ENCODE data around the gene MAMLD1. TPM values are rescaled to one million over a fixed set of nuclear protein-coding genes. Genes with fewer than 3 reads are reported as not detected.

MAMLD1 gene
- total and polyA plus RNA-seq, 9 of the 15 experiments (the other 6 are each of a cell fraction or from before 2014, with no cell fraction given) = 0.12 to 0.18 TPM; not detected in 7

GRCh38 chrX:150544835-150545770, 182.0 kb downstream of the MAMLD1 start:
- no peak for DNase-seq (ENCODE audit: extremely low read depth in 1 of 4, low spot score in 3 of 4)
- peaks cover 3% of the 10 kb centered on the region for H3K9me1 ChIP-seq (ENCODE audit: control insufficient read depth, insufficient read depth, low read length)
- H3K9ac ChIP-seq (ENCODE audit: insufficient read depth in 1 of 2, low read depth in 2 of 2, low read length in 2 of 2) = no peak overlapping the region
- ChIA-PET POLR2A (no interaction called here), CTCF (ENCODE audit: low intra/inter-chr PET ratio) (no interaction called here)
- WGBS (ENCODE audit: insufficient coverage, low coverage, missing lambda C conversion rate) = 31% methylated on average over 8 of the region's 8 CpGs
- no peak overlapping the region for H3K4me3 ChIP-seq
- FAIRE-seq = no peak
- no peak for ATAC-seq
- BruUV-seq (replicated peaks) = no TSS peak
- no peaks in the 10 kb centered on the region for H3K9me3 ChIP-seq (replicated peaks; ENCODE audit: control insufficient read depth, insufficient read depth, low read depth, low read length)
- in situ Hi-C loops (cut with MboI) = no loop called here
- peaks cover 4 to 10% of the 10 kb centered on the region in 2 experiments; a peak in 3 of 5 replicates for H3K4me1 ChIP-seq (replicated peaks in 1 of 2; ENCODE audit: control insufficient read depth in 2 of 2, insufficient read depth in 2 of 2, low read length in 2 of 2)
- intact Hi-C loops (cut with micrococcal nuclease) = loop anchor here (2.0 to 5.0 kb wide), 2 partner anchors 42 to 138 kb away; no protein-coding TSS in a partner anchor
- peaks cover 0 to 4% of the 10 kb centered on the region in 2 experiments; a peak in 2 of 5 replicates for H3K27me3 ChIP-seq (ENCODE audit: control insufficient read depth in 2 of 2, insufficient read depth in 2 of 2, low read length in 2 of 2)
- no peak overlapping the region for H3K27ac ChIP-seq (ENCODE audit: extremely low read depth, low read depth, low read length)
- H3K4me2 ChIP-seq (ENCODE audit: insufficient read depth, low read length) = no peak overlapping the region
- no peaks in the 10 kb centered on the region for H4K20me1 ChIP-seq (replicated peaks; ENCODE audit: control insufficient read depth, insufficient read depth, low read length)
- H3K79me2 ChIP-seq (ENCODE audit: control insufficient read depth, insufficient read depth, low read length) = no peaks in the 10 kb centered on the region
- no peaks in the 10 kb centered on the region for H3K36me3 ChIP-seq (ENCODE audit: control insufficient read depth, insufficient read depth, low read length)
- TF ChIP-seq NFE2 (IDR thresholded peaks at IDR 0.05; ENCODE audit: low read depth) (no peak), KDM1A (IDR thresholded peaks at IDR 0.05) (peak in 1 of 2 experiments; percentile 24; a peak in 1 of 4 replicates), BCOR (IDR thresholded peaks at IDR 0.05) (peak; percentile 58; the same call in 1 of the 2 replicates), ADNP (tag; IDR thresholded peaks at IDR 0.05) (peak; percentile 79), CEBPB (tag; IDR thresholded peaks at IDR 0.05) (no peak), GMEB1 (CRISPR knock-in tag; IDR thresholded peaks at IDR 0.05) (no peak), RBM25 (IDR thresholded peaks at IDR 0.05; ENCODE audit: low read depth, low read length, severe bottlenecking) (peak; percentile 85)
- H2AFZ ChIP-seq (ENCODE audit: low read depth, low read length) = no peak overlapping the region

Measured in K562 (cell line).